Measurements from ENCODE around the gene COL4A1.

DNA sequence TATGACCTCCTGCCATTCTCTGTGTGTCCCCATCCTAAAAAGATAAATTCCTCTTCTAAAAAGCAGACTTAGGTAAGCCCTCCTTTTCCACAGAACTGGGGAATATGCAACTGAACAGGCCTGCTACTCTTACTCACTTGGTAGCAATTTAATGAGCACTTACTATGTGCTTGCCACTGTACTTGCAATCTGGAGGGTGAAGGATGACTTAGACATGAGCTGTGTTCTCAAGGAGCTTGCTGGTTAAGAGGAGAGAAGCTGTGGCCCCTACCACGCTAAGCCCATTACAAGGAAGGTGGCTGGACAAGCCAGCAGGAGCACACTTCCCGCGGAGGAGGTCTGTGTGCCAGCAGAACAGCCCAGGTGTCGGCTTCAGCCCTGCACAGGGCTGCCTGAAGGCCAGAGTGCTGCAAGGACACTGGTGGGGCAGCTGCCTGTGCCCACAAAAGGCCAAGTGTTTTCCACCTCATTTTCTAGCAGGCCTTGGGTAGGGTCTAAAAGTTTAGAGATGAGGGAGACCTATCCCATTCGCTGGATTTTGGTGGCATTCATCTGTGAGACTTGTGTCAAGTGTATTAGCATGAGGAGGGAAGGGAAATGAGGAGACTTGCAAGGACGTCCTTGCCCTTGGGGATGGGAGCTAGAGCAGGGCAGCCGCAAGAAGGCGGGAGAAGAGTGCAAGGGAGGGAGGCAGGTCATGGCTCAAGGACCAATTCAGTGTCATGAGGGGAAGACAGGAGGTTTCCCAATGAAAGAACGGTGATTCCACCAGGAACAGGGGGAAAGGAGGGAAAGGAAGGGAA is 52.0 kb downstream of the COL4A1 start:
- TF ChIP-seq MAX (IDR thresholded peaks at IDR 0.05): no peak
- no peak for TF ChIP-seq YY1 (IDR thresholded peaks at IDR 0.05; ENCODE audit: low read depth)
- TF ChIP-seq EP300 (IDR thresholded peaks at IDR 0.05; ENCODE audit: borderline replicate concordance): no peak
- no peak for TF ChIP-seq EGR1 (IDR thresholded peaks at IDR 0.05)
- TF ChIP-seq CEBPB (IDR thresholded peaks at IDR 0.05): no peak

Data from Ishikawa (cell line).